ENCODE measurements around the gene HCRTR2. TPM values are rescaled to one million over a fixed set of nuclear protein-coding genes. Genes with fewer than 3 reads are reported as not detected.

Gene HCRTR2
- total and polyA plus RNA-seq, 5 donors: 0.16 TPM; not detected in 4

Other genes with a start within 250 kb of the HCRTR2 start
- gene GFRAL, start 153.0 kb downstream of the HCRTR2 start, total RNA-seq: not detected
- not detected for gene GFRAL, start 153.0 kb downstream of the HCRTR2 start, polyA plus RNA-seq